A549 (cell line): ENCODE results near the gene XKR7.

Source experiments
- CEBPB ChIP-seq, 2 experiments: fragments of >200 bp in 1 of 2; sonication (Bioruptor Twin) in 1 of 2; formaldehyde crosslinking in 1 of 2; IDR thresholded peaks; 2 replicates each; pipeline ENCODE4 v1.6.1; 2012 to 2016
- CHD4 ChIP-seq: fragments of 200-600 bp; sonication (generic); IDR thresholded peaks from 2 replicates; pipeline ENCODE4 v1.6.1; 2016; ENCODE audit warnings: antibody characterized with exemption, mild to moderate bottlenecking, borderline replicate concordance
- CTCF ChIP-seq: fragments of >200 bp; sonication (Bioruptor Twin); formaldehyde crosslinking; IDR thresholded peaks from 3 replicates; pipeline ENCODE4 v1.5.1; 2016
- POLR2A ChIP-seq: IDR thresholded peaks from 2 replicates; pipeline ENCODE4 v1.6.1; 2012; ENCODE audit warnings: mild to moderate bottlenecking, low read length

DNA sequence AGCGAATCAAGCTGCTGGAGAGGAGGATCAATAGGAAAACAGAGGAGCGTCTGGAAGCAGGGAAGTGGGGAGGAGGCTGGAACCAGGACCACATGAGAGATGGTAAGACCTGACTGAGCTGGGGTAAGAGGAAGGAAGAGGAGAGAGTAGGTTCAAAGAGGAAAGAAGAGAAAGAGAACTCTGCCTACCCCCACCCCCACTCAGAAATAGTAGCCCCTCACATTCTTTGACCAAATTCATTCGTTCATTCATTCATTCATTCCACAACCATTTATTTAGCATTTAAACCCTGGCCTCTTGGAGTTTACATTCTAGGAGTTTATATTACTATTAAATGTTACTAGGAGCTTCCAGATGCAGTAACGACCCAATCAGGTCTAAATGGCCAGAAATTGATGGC lies 68.3 kb downstream of the XKR7 start:
- no peak for TF ChIP-seq POLR2A
- TF ChIP-seq CTCF = no peak
- no peak for TF ChIP-seq CEBPB (IDR thresholded peaks at IDR 0.05)
- TF ChIP-seq CHD4 = no peak
